Natural killer cell treated with Interleukin-12 subunit alpha and Interleukin-12 subunit beta and Interleukin-15 and Interleukin-18, amount 100 ng/mL, for 72 hours (primary cell): Measurements from ENCODE around the gene DTX3L. TPM values are rescaled to one million over a fixed set of nuclear protein-coding genes. Genes with fewer than 3 reads are reported as not detected.

ENCODE experiments used
- ATAC-seq, 2 donors: fragments of 150-1000 bp; cut with Tn5 transposase in 1 of 2; sonication (Bioruptor Pico), chemical (Tn5 transposase) in 1 of 2; 2 replicates each; pipeline ENCODE4 v1.10.0; 2021
- DNase-seq: peaks from one replicate; pipeline ENCODE4 v3.0.0; 2022; ENCODE audit warnings: low spot score
- H3K27ac Mint-ChIP-seq, 2 donors: 1 replicate in 1 of 2; 2 replicates in 1 of 2; pipeline ENCODE4 v1.8.0; 2022; ENCODE audit warnings: mixed read lengths in 2 of 2, mild to moderate bottlenecking in 1 of 2, moderate library complexity in 1 of 2
- H3K27me3 Mint-ChIP-seq, 2 donors: 1 replicate in 1 of 2; 2 replicates in 1 of 2; pipeline ENCODE4 v1.8.0; 2022; ENCODE audit warnings: mixed read lengths in 2 of 2
- H3K36me3 Mint-ChIP-seq: one replicate; pipeline ENCODE4 v1.8.0; 2022; ENCODE audit warnings: mixed read lengths
- H3K4me1 Mint-ChIP-seq, 2 donors: 1 replicate in 1 of 2; 2 replicates in 1 of 2; pipeline ENCODE4 v1.8.0; 2022; ENCODE audit warnings: low read depth in 2 of 2, mixed read lengths in 2 of 2, mild to moderate bottlenecking in 1 of 2
- H3K4me3 Mint-ChIP-seq: one replicate; pipeline ENCODE4 v1.8.0; 2022; ENCODE audit warnings: mixed read lengths
- H3K9me3 Mint-ChIP-seq: 2 replicates; pipeline ENCODE4 v1.8.0; 2022; ENCODE audit warnings: mixed read lengths
- total RNA-seq, 2 donors: library from RNA; stranded (reverse); gene quantifications; one replicate each; pipeline ENCODE4 v1.2.3, GENCODE V29; 2022

The DTX3L gene
- 100 to 1,000 TPM in 1 of 2 donors, 10 to 100 TPM in 1; 56.4 to 110 TPM for total RNA-seq

- H3K36me3 Mint-ChIP-seq, result peaks cover 32% of the 10 kb centered on the region
- no peaks in the 10 kb centered on the region for H3K9me3 Mint-ChIP-seq
- ATAC-seq, result peak; percentile 98 to 99
- H3K4me3 Mint-ChIP-seq, result peak within 1 kb of the TSS; percentile 100
- H3K27ac Mint-ChIP-seq, result peak within 1 kb of the TSS; percentile 99
- H3K27me3 Mint-ChIP-seq, result no peaks in the 10 kb centered on the region
- peak; percentile 93 for DNase-seq
- peaks cover 63 to 76% of the 10 kb centered on the region in 2 donors for H3K4me1 Mint-ChIP-seq
Measured at GRCh38 chr3:122564155-122564912, at the start of gene DTX3L, which contains the start of gene PARP9. TSS of gene DTX3L (plus strand) at chr3:122564338. CDS start at chr3:122564427, 89 bp downstream. TSS of gene PARP9 (minus strand) at chr3:122564300. CDS start at chr3:122559620, 4,680 bp downstream.

GRCh38 chr3:122515020-122515468 lies 49.1 kb upstream of the DTX3L start:
- peaks cover 28 to 39% of the 10 kb centered on the region in 2 donors for H3K4me1 Mint-ChIP-seq

GRCh38 chr3:122515870-122516269 lies 48.3 kb upstream of the DTX3L start:
- ATAC-seq, result no peak
- H3K4me3 Mint-ChIP-seq, result no peak overlapping the region

More at GRCh38 chr3:122515020-122515468, 49.1 kb upstream of the DTX3L start:
- Mint-ChIP-seq H3K4me3 (peak overlapping the region; percentile 87), H3K27ac (peak overlapping the region; percentile 45 to 76), H3K36me3 (no peaks in the 10 kb centered on the region), H3K27me3 (no peaks in the 10 kb centered on the region), H3K9me3 (no peaks in the 10 kb centered on the region)
- ATAC-seq, result no peak
- DNase-seq, result no peak

GRCh38 chr3:122516846-122517360 lies 47.2 kb upstream of the DTX3L start:
- Mint-ChIP-seq H3K27ac (no peak overlapping the region), H3K9me3 (no peaks in the 10 kb centered on the region), H3K27me3 (no peaks in the 10 kb centered on the region), H3K4me1 (peaks cover 14 to 21% of the 10 kb centered on the region in 2 donors), H3K36me3 (no peaks in the 10 kb centered on the region), H3K4me3 (no peak overlapping the region)
- no peak for ATAC-seq
- DNase-seq, result no peak

More at GRCh38 chr3:122515870-122516269, 48.3 kb upstream of the DTX3L start:
- peaks cover 24 to 32% of the 10 kb centered on the region in 2 donors for H3K4me1 Mint-ChIP-seq
- H3K9me3 Mint-ChIP-seq, result no peaks in the 10 kb centered on the region
- H3K36me3 Mint-ChIP-seq, result no peaks in the 10 kb centered on the region
- no peak overlapping the region for H3K27ac Mint-ChIP-seq
- no peaks in the 10 kb centered on the region for H3K27me3 Mint-ChIP-seq
- DNase-seq, result no peak

GRCh38 chr3:122519693-122520092 lies 44.4 kb upstream of the DTX3L start:
- H3K36me3 Mint-ChIP-seq, result no peaks in the 10 kb centered on the region
- no peak overlapping the region for H3K27ac Mint-ChIP-seq
- H3K9me3 Mint-ChIP-seq, result no peaks in the 10 kb centered on the region
- ATAC-seq, result no peak
- no peak overlapping the region for H3K4me3 Mint-ChIP-seq
- no peak for DNase-seq
- H3K27me3 Mint-ChIP-seq, result no peaks in the 10 kb centered on the region
- H3K4me1 Mint-ChIP-seq, result peaks cover 4 to 6% of the 10 kb centered on the region in 2 donors

- Mint-ChIP-seq H3K36me3 (no peaks in the 10 kb centered on the region), H3K9me3 (no peaks in the 10 kb centered on the region), H3K27me3 (no peaks in the 10 kb centered on the region), H3K27ac (no peak overlapping the region), H3K4me3 (no peak overlapping the region), H3K4me1 (no peaks in the 10 kb centered on the region)
- ATAC-seq (no peak), DNase-seq (no peak)
Measured at GRCh38 chr3:122520861-122521260, 43.3 kb upstream of the DTX3L start.

GRCh38 chr3:122523317-122523716 lies 40.8 kb upstream of the DTX3L start:
- no peak overlapping the region for H3K27ac Mint-ChIP-seq
- H3K4me1 Mint-ChIP-seq, result no peaks in the 10 kb centered on the region
- no peaks in the 10 kb centered on the region for H3K27me3 Mint-ChIP-seq
- no peaks in the 10 kb centered on the region for H3K36me3 Mint-ChIP-seq
- no peak overlapping the region for H3K4me3 Mint-ChIP-seq
- DNase-seq, result no peak
- no peak for ATAC-seq
- no peaks in the 10 kb centered on the region for H3K9me3 Mint-ChIP-seq

GRCh38 chr3:122530164-122530563 lies 34.0 kb upstream of the DTX3L start:
- ATAC-seq (no peak), DNase-seq (no peak)
- Mint-ChIP-seq H3K9me3 (no peaks in the 10 kb centered on the region), H3K27ac (no peak overlapping the region), H3K36me3 (peaks cover 31% of the 10 kb centered on the region), H3K4me1 (peaks cover 17 to 20% of the 10 kb centered on the region in 2 donors), H3K27me3 (no peaks in the 10 kb centered on the region), H3K4me3 (no peak overlapping the region)

GRCh38 chr3:122533480-122533879 lies 30.7 kb upstream of the DTX3L start:
- Mint-ChIP-seq H3K9me3 (no peaks in the 10 kb centered on the region), H3K4me3 (peak overlapping the region; percentile 14), H3K27me3 (no peaks in the 10 kb centered on the region), H3K4me1 (peaks cover 20 to 25% of the 10 kb centered on the region in 2 donors), H3K27ac (no peak overlapping the region), H3K36me3 (peaks cover 46% of the 10 kb centered on the region)
- no peak for ATAC-seq
- DNase-seq, result no peak

GRCh38 chr3:122533931-122534334 lies 30.2 kb upstream of the DTX3L start:
- no peaks in the 10 kb centered on the region for H3K9me3 Mint-ChIP-seq
- H3K36me3 Mint-ChIP-seq, result peaks cover 50% of the 10 kb centered on the region
- no peak overlapping the region for H3K4me3 Mint-ChIP-seq
- H3K4me1 Mint-ChIP-seq, result peaks cover 20 to 27% of the 10 kb centered on the region in 2 donors
- peak; percentile 99 to 100 for ATAC-seq
- H3K27me3 Mint-ChIP-seq, result no peaks in the 10 kb centered on the region
- DNase-seq, result peak; percentile 66
- H3K27ac Mint-ChIP-seq, result no peak overlapping the region

- Mint-ChIP-seq H3K27me3 (no peaks in the 10 kb centered on the region), H3K4me1 (peaks cover 24 to 33% of the 10 kb centered on the region in 2 donors)
Measured at GRCh38 chr3:122535964-122536631, 28.0 kb upstream of the DTX3L start.

GRCh38 chr3:122536632-122537001 lies 27.5 kb upstream of the DTX3L start:
- no peak for DNase-seq
- peaks cover 24 to 33% of the 10 kb centered on the region in 2 donors for H3K4me1 Mint-ChIP-seq
- H3K27me3 Mint-ChIP-seq, result no peaks in the 10 kb centered on the region
- no peak for ATAC-seq
- no peaks in the 10 kb centered on the region for H3K9me3 Mint-ChIP-seq
- H3K36me3 Mint-ChIP-seq, result peaks cover 60% of the 10 kb centered on the region
- no peak overlapping the region for H3K4me3 Mint-ChIP-seq
- no peak overlapping the region for H3K27ac Mint-ChIP-seq

More at GRCh38 chr3:122535964-122536631, 28.0 kb upstream of the DTX3L start:
- no peak for DNase-seq
- Mint-ChIP-seq H3K36me3 (peaks cover 60% of the 10 kb centered on the region), H3K4me3 (no peak overlapping the region), H3K9me3 (no peaks in the 10 kb centered on the region), H3K27ac (no peak overlapping the region)
- ATAC-seq, result no peak

GRCh38 chr3:122538956-122539490 lies 25.1 kb upstream of the DTX3L start:
- ATAC-seq, result no peak
- H3K27ac Mint-ChIP-seq, result no peak overlapping the region
- H3K9me3 Mint-ChIP-seq, result no peaks in the 10 kb centered on the region
- no peak overlapping the region for H3K4me3 Mint-ChIP-seq
- peaks cover 11 to 15% of the 10 kb centered on the region in 2 donors for H3K4me1 Mint-ChIP-seq
- peaks cover 44% of the 10 kb centered on the region for H3K36me3 Mint-ChIP-seq
- DNase-seq, result no peak
- H3K27me3 Mint-ChIP-seq, result no peaks in the 10 kb centered on the region
